Measurements from ENCODE around the gene ATP2A2. TPM values are rescaled to one million over a fixed set of nuclear protein-coding genes. Genes with fewer than 3 reads are reported as not detected.
"Not testable (repeated sequence)": the region's sequence is repeated elsewhere in the genome, so short reads cannot be mapped to it uniquely, and the experiment has no call there.

Gene ATP2A2
- total and polyA plus RNA-seq, 2 donors (not counting 1 experiment from before 2014, with no cell fraction given): 35.3 to 68.2 TPM

- DNase-seq; H3K79me2 ChIP-seq (ENCODE audit: control insufficient read depth, insufficient read depth, low read length); H3K4me2 ChIP-seq (replicated peaks; ENCODE audit: low read depth, low read length, poor library complexity, severe bottlenecking); H4K20me1 ChIP-seq (ENCODE audit: control insufficient read depth, insufficient read depth, low read length, poor library complexity, severe bottlenecking); H3K27me3 Mint-ChIP-seq; ATAC-seq (ENCODE audit: low read depth); H3K36me3 ChIP-seq (replicated peaks in 1 of 2; ENCODE audit: control extremely low read depth in 1 of 2, control insufficient read depth in 1 of 2, extremely low read depth in 1 of 2, insufficient read depth in 2 of 2, low read length in 1 of 2); H3K27ac Mint-ChIP-seq; H2AFZ ChIP-seq (ENCODE audit: insufficient read depth, low read depth, low read length, poor library complexity, severe bottlenecking); H3K9me3 ChIP-seq (ENCODE audit: control extremely low read depth in 1 of 3, control insufficient read depth in 2 of 3, insufficient read depth in 1 of 3, low read length in 2 of 3); H3K9ac ChIP-seq (ENCODE audit: low read length); intact Hi-C loops (cut with micrococcal nuclease); H3K27me3 ChIP-seq (replicated peaks in 1 of 4; ENCODE audit: control extremely low read depth in 1 of 4, control insufficient read depth in 3 of 4, insufficient read depth in 4 of 4, low read length in 3 of 4); H3K4me1 ChIP-seq (ENCODE audit: control insufficient read depth in 2 of 2, insufficient read depth in 2 of 2, low read length in 2 of 2); H3K4me3 ChIP-seq (ENCODE audit: control extremely low read depth in 1 of 5, extremely low read depth in 1 of 5, insufficient read depth in 1 of 5, low read depth in 2 of 5, low read length in 4 of 5); H3K27ac ChIP-seq (ENCODE audit: low read length in 2 of 2); H3K9me3 Mint-ChIP-seq (ENCODE audit: insufficient read depth); H3K4me3 Mint-ChIP-seq: not testable (repeated sequence)
- POLR2A ChIA-PET: interaction anchor here (0.6 kb wide), 2 partner anchors 19 to 20 kb away, joined by 5 read pairs; no protein-coding TSS in a partner anchor
- CTCF ChIA-PET: interaction anchor here (0.7 to 2.0 kb wide), 3 partner anchors 27 to 528 kb away, joined by 4 to 7 read pairs (median 6); no protein-coding TSS in a partner anchor
- WGBS (ENCODE audit: insufficient coverage): 98% methylated on average over 6 of the region's 8 CpGs
- H3K4me1 Mint-ChIP-seq: peaks cover 12% of the 10 kb centered on the region
Observed at GRCh38 chr12:110358384-110359097, 77.5 kb downstream of the ATP2A2 start.

GRCh38 chr12:110361216-110361615, 80.2 kb downstream of the ATP2A2 start:
- ChIA-PET POLR2A (no interaction called here), CTCF (no interaction called here)
- Histone ChIP-seq H3K27me3 (replicated peaks in 1 of 4; ENCODE audit: control extremely low read depth in 1 of 4, control insufficient read depth in 3 of 4, insufficient read depth in 4 of 4, low read length in 3 of 4) (no peaks in the 10 kb centered on the region), H2AFZ (ENCODE audit: insufficient read depth, low read depth, low read length, poor library complexity, severe bottlenecking) (no peak overlapping the region), H3K4me3 (ENCODE audit: control extremely low read depth in 1 of 5, extremely low read depth in 1 of 5, insufficient read depth in 1 of 5, low read depth in 2 of 5, low read length in 4 of 5) (no peak overlapping the region), H3K4me1 (ENCODE audit: control insufficient read depth in 2 of 2, insufficient read depth in 2 of 2, low read length in 2 of 2) (no peaks in the 10 kb centered on the region), H3K36me3 (replicated peaks in 1 of 2; ENCODE audit: control extremely low read depth in 1 of 2, control insufficient read depth in 1 of 2, extremely low read depth in 1 of 2, insufficient read depth in 2 of 2, low read length in 1 of 2) (no peaks in the 10 kb centered on the region), H3K4me2 (replicated peaks; ENCODE audit: low read depth, low read length, poor library complexity, severe bottlenecking) (no peak overlapping the region), H3K9ac (ENCODE audit: low read length) (no peak overlapping the region), H3K79me2 (ENCODE audit: control insufficient read depth, insufficient read depth, low read length) (no peaks in the 10 kb centered on the region), H4K20me1 (ENCODE audit: control insufficient read depth, insufficient read depth, low read length, poor library complexity, severe bottlenecking) (no peaks in the 10 kb centered on the region), H3K27ac (ENCODE audit: low read length in 2 of 2) (no peak overlapping the region), H3K9me3 (ENCODE audit: control extremely low read depth in 1 of 3, control insufficient read depth in 2 of 3, insufficient read depth in 1 of 3, low read length in 2 of 3) (no peaks in the 10 kb centered on the region)
- no peaks in the 10 kb centered on the region for H3K4me1 Mint-ChIP-seq
- no peaks in the 10 kb centered on the region for H3K9me3 Mint-ChIP-seq (ENCODE audit: insufficient read depth)
- H3K4me3 Mint-ChIP-seq: no peak overlapping the region
- DNase-seq (no peak), ATAC-seq (ENCODE audit: low read depth) (no peak)
- TF ChIP-seq CTCF (IDR thresholded peaks at IDR 0.05) (no peak), EZH2 (IDR thresholded peaks at IDR 0.05; ENCODE audit: borderline replicate concordance, insufficient read depth, low read depth, low read length, poor library complexity, severe bottlenecking) (no peak)
- no CpG with 5 or more reads among the region's 1 CpG for WGBS (ENCODE audit: insufficient coverage)
- intact Hi-C loops (cut with micrococcal nuclease): no loop called here
- no peaks in the 10 kb centered on the region for H3K27me3 Mint-ChIP-seq
- H3K27ac Mint-ChIP-seq: no peak overlapping the region

All from B cell (primary cell).